NCI-H2081 treated with DMSO at 0.1 percent for 48 hours (cell line): Measurements from ENCODE around the gene CLTB.
"Not testable (repeated sequence)": the region's sequence is repeated elsewhere in the genome, so short reads cannot be mapped to it uniquely, and the experiment has no call there.

Experiments used
- DNase-seq: peaks from one replicate; lab custom pipeline; 2025; lab: John Stamatoyannopoulos, UW

Gene CLTB, protein sequence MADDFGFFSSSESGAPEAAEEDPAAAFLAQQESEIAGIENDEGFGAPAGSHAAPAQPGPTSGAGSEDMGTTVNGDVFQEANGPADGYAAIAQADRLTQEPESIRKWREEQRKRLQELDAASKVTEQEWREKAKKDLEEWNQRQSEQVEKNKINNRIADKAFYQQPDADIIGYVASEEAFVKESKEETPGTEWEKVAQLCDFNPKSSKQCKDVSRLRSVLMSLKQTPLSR

DNA sequence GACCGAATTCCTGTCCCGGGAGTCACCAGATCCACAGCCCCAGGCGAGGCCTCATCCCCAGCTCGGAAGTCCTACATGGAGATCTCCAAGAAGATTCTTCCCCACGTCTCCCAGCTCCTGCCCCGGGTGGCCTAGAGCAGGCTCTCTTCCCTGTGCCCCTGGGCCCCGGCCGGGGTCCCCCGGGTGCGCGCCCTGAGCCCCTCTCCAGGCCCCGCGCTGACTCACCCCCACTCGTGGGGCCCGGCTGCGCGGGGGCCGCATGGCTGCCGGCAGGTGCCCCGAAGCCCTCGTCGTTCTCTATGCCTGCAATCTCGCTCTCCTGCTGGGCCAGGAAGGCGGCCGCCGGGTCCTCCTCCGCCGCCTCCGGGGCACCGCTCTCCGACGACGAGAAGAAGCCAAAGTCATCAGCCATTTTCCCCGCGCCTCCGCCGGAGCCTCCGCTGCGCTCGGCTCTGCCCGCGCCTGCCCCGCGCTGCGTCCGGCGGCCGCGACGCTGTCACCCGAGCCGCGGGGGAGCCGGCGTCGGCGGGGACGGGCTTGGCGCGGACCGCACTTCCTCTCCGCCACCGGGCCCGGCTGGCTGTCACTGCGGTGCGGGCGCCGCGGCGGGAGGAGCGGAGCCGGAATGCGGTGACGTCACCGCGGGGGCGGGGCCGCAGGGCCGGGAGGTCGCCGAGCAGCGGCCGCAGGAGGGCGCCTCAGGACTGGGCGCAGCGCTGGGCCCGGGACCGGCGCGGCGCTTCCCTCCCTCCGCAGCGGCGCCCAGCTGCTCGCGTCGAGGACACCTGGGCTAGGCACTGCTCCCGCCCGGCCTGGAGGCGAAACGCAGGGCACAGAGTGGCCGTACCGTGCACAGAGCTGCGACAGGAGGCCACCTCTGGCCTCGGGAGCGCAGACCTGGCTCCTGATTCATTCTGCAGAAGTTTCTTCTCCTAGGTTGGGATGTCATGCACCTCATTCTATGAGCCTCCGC is at the start of gene CLTB:
Gene CLTB, minus strand, starts transcription at position 588 of the 973 bp plus-strand sequence. Its CDS starts 176 bp downstream, at position 412.
- peak; percentile 35 for DNase-seq

DNA sequence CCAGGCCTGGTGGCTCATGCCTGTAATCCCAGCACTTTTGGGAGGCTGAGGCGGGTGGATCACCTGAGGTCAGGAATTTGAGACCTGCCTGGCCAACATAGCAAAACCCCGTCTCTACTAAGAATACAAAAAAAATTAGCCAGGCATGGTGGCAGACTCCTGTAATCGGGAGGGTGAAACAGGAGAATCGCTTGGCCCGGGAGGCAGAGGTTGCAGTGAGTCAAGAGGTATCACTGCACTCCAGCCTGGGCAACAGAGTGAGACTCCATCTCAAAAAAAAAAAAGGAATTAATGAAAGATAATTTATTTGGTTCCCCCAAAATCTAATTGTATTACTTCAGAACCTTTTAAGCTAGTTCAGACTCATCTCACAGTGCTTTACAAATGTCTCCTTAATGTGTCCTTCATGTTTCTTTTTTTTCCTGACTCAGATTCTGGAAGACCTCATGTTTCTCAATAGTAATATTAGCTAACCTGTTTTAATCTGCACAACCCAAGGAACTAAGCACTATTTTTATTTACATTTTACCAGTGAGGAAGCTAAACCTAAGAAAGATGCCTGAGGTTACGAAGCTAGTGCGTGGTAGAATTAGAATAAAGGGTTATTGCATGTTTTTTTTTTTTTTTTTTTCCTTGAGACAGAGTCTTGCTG is 46.9 kb upstream of the CLTB start:
- DNase-seq = no peak

DNA sequence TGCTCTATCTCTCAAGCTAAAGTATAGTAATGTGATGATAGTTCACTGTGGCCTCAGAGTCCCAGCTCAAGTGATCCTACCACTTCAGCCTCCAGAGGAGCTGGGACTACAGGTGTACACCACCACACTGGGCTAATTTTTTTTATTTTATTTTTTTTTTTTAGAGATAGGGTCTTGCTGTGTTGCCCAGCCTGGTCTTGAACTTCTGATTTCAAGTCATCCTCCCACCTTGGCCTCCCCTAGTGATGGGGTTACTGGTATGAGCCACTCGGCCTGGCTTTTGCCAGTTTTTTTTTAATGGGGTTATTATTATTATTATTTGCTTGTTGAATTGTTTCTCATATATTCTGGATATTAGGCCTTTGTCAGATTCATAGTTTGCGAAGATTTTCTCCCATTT is 45.0 kb upstream of the CLTB start:
- no peak for DNase-seq

DNA sequence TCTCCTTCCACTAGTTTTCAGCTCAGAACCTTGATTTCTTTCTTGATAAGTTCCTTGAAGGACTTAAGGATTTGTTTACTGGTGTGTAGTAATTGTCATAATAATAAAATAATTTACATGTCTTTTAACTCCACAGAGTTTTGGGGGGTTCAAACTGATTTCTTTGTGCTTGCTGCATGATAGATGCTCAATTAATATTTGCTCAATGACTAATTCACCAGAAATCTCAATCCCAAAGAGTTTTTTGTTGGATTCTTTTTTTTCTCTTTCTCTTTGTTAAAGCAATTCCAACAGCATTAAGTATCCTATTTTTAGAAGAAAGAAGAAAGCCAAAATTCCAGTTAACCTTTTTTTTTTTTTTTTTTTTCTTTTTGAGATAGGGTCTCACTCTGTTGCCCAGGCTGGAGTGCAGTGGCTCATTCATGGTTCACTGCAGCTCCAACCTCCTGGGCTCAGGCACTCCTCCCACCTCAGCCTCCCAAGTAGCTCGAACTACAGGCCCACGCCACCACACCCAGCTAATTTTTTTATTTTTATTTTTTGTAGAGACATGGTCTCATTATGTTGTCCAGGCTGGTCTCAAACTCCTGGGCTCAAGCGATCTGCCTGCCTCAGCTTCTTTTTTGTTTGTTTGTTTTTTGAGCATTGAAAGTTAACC is 42.7 kb upstream of the CLTB start:
- no peak for DNase-seq

DNA sequence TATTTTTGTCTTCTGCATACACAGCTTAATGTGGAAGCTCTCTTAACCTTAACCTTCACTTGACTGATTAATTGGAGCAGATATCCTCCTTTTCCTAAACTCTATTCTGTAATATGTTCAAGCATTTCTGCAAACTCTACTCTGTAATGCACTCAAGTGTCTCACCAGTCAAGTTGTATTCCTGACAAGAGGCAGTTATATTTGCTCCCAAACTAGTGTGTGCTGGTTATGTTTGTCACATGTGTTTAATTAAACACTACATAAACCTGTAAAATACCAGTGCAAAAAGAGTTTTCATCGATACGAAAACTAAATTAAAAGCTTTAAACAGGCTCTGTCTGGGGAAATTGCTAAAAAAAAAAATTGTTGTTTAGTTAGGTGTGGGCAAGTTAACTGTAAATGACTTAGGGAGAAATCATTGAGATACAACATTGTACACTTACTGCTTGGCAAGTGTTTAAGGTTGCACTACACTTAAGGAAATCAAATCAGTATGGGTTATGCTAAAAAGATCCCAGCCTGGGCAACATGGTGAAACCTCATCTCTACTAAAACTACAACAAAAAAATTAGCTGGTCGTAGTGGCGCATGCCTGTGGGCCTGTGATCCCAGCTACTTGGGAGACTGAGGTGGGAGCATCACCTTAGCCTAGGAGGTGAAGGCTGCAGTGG is 38.5 kb upstream of the CLTB start:
- no peak for DNase-seq

DNA sequence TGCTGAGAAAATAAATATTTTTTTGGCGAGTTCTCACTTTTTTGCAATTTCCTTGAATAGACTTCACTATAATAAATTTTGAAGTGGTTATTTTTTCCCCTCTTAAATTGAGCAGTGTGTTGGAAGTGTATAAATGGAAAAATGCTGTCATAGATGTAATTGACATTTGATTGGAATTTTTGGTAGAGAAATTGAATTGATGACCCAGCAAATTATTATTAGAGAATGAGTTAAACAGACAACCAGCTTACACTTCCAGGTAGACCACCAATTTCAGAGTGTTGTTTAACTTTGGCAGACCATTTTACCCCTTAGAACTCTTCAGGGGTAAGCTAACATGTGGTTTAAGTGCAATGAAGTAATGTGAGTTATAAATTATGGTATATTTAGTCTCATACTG is 33.7 kb upstream of the CLTB start:
- DNase-seq = no peak

DNA sequence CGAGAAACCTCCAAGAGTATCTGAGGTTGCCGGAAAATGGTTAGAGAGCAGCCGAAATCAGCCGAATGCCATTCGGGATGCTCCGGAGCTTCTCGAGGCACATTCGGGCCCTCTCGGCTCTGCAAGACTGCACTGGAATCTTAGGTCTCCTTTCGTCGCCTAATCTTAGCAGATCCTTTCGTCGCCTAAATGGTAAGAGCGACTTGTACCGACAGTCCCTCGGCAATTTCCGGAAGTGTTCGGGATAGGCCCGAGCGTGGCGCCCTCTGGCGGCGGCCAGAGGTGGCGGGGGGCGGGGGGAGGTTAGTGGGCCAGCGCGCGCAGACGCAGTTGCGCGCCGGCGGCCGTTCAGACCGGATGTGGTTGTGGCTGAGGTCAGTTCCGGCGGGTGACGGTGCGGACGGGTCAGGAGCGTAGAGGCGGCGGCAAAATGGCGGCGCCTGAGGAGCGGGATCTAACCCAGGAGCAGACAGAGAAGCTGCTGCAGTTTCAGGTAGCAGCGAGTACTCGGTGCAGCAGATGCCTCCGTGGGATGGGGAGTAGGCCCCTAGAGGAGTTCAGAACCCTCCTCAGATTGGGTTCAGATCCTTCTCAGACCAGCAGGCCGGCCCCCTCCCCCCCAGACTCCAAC is 31.8 kb upstream of the CLTB start, which contains the start of gene FAF2:
Gene FAF2, plus strand, starts transcription at position 408 of the 631 bp plus-strand sequence. Its CDS starts 23 bp downstream, at position 431.
- DNase-seq = peak; percentile 81

DNA sequence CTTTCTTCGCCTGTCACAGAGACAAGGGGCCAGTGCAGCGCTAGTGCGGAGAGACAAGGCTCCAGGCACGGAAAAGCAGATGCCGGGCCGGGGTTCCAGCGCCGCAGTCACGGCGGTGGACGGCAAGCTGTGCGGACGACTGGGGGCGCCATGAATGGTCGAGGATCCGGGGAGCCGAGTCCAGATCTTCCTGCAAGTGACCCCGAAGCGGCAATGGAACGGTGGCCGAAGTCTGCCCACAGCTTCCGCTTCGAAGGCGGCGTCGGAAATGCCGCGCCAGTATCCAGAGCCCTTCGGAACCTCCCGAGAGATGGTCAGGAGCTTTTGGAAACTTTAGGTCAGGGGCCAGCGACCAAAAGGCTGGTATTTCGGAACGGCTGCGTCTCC is 31.2 kb upstream of the CLTB start:
- no peak for DNase-seq

DNA sequence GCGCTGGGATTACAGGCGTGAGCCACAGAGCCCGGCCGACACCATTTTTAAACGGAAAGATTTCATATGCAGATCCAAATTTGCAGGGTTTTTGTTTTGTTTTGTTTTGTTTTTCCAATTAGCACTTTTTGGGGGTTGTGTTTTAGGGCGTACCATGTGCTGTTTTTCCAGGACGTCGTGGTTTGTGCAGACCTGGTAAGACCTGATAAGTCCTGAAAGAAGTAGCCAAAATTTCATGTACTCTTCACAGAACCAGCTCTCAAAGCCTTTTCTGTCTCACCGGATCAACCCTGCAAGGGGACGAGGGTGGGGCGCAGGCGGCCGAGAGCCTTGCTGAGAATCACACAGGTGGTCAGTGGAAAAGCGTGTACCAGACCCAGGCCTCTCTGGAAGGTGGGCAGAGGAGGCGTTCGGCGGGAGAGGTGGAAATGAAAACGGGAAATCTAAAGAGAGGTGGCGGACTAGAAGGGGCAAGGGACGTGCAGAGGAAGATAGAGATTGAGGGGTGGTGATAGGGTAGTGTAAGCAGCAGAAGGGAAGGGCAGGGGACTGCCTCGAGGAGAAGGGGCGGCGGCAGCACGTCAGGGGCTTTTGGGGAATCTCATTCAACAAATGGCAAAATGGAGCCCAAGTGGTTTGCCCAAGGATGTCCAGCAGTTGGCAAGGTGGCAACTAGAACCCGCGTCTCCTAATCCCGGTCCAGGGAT is 30.7 kb upstream of the CLTB start:
- DNase-seq = no peak

DNA sequence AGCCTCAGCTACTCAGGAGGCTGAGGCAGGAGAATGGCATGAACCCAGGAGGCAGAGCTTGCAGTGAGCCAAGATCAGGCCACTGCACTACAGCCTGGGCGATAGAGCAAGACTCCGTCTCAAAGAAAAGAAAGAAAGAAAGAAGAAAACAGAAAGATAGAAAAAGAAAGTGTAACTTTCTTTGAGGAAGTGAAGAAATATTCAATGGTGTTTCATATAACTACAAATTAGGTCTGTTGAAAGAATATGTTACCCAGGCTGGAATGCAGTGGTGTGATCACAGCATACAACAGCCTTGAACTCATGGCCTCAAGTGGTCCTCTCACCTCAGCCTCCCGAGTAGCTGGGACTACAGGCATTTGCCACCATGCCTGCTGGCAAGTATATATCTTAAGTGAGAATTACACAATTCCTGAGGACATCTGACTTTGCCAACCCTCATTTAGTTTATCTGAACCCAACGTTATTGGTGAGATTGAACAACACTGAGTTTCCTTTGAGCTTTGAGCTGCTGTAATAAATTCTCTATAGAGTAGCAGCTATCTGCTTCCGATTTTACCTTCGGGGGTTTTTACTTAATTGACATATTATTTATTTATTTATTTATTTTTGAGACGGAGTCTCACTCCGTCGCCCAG is 29.8 kb upstream of the CLTB start:
- no peak for DNase-seq

DNA sequence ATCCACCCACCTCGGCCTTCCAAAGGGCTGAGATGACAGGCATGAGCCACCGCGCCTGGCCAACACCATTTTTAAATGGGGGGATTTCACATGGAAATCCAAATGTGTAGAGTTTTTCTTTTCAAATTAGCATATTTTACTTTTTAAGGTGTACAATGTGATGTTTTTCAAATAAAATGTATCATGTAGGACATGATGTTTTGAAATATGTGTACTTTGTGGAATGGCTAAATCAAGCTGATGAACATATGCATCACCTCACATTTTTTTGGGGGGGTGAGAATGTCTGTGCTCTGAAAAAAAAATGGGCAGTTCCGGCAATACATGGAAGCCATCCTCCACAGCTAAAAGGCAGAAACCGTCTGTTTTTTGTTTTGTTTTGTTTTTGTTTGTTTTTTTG is 28.4 kb upstream of the CLTB start:
- DNase-seq = no peak

DNA sequence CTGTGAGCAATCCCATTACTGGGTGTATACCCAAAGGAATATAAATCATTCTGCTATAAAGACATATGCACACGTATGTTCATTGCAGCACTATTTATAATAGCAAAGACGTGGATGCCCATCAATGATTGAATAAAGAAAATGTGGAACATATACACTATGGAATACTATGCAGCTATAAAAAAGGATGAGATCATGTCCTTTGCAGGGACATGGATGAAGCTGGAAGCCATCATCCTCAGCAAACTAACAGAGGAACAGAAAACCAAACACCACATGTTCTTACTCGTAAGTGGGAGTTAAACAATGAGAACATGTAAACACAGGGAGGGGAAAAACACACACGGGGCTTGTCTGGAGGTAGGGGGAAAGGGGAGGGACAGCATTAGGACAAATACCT is 26.6 kb upstream of the CLTB start:
- not testable (repeated sequence) for DNase-seq

DNA sequence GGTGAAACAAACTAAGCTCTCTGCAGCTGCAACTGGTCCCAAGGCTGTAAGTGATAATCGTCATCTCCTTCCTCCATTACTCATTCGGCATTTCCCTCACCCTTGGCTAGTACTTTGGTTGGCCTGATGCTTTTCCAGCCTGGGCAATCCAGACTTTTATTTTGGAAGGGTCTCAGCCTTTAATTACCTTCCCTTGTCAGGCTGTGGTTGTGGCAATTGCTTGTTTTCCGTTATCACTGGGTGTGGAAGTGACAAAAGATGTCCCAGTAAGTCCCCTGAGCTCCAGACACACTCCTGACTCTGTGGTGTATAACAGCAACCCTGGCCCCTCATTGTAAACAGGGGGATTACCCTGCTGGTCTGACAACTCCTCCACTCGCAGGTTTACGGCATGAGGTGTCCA is 25.6 kb upstream of the CLTB start:
- DNase-seq = no peak

DNA sequence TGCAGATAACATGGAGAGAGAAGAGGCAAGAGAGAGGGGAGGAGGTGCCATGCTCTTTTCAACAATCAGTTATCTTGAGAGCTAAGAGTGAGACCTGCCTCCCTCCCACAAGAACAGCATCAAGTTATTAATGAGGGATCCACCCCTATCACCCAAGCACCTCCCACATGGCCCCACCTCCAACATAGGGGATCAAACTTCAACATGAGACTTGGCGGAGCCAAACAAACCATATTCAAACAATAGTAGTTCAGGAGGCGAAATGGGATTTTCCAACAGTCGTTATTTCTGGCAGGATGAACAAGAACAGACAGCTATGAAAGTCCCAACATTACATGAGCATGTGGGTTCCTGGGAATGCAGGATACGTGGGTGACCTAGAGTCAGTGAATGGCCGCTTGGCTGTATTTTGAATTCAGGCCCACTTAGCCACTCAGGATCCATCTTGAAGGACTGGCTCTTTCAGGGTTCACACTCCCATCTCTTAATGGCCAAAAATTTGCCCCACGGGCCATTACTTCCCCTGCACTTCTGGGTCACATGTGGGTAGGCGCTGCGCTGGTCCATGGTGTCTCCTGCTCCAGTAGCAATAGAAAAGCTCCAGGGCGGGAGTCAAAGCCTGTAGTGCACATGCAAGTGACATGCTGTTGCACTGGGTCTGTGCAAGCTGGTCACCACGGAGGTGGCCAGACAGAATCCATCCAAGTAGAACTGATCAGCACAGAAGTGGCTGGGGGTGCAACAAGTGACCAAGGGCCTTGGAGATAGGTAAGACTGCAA is 24.8 kb upstream of the CLTB start:
- no peak for DNase-seq

DNA sequence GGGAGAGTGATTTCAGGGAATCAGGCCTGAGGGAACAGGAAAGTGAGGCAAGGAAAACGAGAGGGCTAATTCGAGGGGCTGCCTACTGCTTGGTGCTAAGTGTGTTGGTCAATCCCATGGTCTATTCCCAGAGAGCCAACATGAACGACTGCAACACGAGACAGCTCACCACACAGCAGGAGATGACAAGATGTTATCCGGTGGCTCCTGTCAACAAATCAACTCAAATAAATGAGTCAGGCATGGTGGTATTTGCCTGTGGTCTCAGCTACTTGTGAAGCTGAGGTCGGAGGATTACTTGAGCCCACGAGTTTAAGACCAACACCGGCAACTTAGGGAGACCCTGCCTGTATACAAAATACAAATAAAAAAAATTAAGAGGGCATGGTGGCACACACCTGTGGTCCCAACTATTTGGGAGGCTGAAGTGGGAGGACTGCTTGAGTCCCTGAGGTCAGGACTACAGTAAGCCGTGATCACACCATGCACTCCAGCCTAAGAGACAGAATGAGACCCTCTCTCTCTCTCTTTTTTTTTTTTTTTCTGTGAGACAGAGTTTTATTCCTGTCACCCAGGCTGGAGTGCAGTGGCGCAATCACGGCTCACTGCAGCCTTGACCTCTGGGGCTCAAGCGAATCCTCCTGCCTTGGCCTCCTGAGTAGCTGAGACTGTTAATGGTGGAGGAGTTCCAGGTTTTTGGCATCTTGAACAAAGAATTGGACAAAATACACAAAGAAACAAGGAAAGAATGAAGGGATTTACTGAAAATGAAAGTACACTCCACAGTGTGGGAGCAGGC is 22.8 kb upstream of the CLTB start:
- DNase-seq = no peak

DNA sequence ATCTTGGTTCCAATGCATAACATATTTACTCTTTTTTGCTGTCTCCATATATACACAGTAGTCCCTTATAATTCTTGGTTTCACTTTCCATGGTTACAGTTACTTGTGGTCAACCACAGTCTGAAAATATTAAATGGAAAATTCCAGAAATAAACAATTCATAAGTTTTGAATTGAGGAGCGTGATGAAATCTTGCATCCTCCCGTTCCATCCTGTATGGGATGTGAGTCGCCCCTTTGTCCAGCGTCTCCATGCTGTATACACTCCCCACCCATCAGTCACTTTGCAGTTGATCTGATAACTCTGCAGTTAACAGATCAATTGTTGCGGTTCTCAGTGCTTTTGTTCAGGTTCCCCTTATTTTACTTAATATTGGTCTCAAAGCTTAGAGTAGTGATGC is 20.3 kb upstream of the CLTB start:
- no peak for DNase-seq

DNA sequence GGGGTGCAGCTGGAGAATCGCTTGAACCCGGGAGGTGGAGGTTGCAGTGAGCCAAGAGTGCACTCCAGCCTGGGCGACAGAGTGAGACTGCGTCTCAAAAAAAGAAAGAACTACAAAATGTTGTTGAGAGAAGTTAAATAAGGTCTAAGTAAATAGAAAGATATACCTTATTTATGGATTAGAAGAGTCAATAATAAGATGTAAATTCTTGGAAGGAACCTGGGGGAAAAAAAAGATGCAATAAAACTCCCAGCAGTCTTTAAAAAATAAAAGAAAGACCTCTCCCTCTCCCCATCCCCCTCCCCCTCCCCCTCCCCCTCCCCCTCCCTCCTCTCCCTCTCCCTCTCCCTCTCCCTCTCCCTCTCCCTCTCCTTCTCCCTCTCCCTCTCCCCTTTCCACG is 16.4 kb upstream of the CLTB start:
- no peak for DNase-seq

DNA sequence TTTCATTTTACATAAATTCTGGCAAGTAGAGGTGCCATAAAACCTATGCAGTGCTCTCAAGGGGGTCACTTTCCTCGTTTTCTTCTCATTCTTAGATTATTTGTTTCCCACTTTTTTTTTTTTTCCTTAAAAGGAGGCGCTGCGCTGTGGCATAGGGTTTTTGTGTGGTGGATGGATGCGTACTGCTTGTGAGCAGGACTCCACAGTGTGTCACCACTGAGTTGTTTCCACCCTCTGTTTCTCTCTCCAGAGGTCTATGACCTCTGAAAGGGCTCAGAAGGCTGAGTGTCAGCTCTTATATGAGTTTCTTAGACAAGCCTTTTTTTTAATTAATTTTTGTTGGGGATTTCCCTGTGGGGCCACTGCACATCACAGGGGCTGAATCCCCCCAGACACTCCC is 13.6 kb upstream of the CLTB start:
- DNase-seq = no peak
